ENCODE results near the gene BRSK2.
"Not testable (repeated sequence)": the region's sequence is repeated elsewhere in the genome, so short reads cannot be mapped to it uniquely, and the experiment has no call there.

Gene BRSK2

GRCh38 chr11:1423406-1423805 lies 33.7 kb downstream of the BRSK2 start:
- DNase-seq (ENCODE audit: low spot score in 2 of 2); H3K36me3 ChIP-seq (replicated peaks); H3K4me3 ChIP-seq; H3K4me1 ChIP-seq; H3K27me3 ChIP-seq (ENCODE audit: low read depth); H3K9me3 ChIP-seq; in situ Hi-C loops (cut with MboI; ENCODE audit: low sequenced_read_pairs): not testable (repeated sequence)

- Histone ChIP-seq H3K36me3 (replicated peaks) (no peaks in the 10 kb centered on the region), H3K4me3 (no peak overlapping the region), H3K4me1 (no peaks in the 10 kb centered on the region), H3K27me3 (ENCODE audit: low read depth) (no peaks in the 10 kb centered on the region), H3K9me3 (no peaks in the 10 kb centered on the region)
- in situ Hi-C loops (cut with MboI; ENCODE audit: low sequenced_read_pairs), result no loop called here
- no peak for DNase-seq (ENCODE audit: low spot score in 2 of 2)
These were observed 35.3 kb downstream of the BRSK2 start for GRCh38 chr11:1425006-1425405.

DNA sequence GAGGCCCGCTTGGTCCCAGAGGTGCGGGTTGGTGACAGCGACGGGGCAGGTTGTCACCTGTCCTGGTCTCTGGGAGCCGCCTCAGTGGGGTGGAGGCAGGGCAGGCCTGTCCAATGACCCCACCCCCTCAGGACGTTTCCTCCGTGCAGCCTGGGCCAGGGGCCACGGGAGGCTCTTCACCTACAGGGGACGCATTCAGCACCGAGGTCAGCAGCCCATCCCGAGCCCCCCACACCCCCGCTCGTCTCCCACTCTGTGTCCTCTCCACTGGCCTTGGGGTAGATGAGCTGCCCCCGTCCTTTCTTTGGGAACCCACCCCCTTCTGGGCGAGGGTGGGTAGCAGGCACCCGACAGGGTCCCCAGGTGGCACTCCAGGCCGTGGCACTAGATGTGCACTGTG lies 35.7 kb downstream of the BRSK2 start:
- Histone ChIP-seq H3K9me3 (no peaks in the 10 kb centered on the region), H3K27me3 (ENCODE audit: low read depth) (no peaks in the 10 kb centered on the region)
- in situ Hi-C loops (cut with MboI; ENCODE audit: low sequenced_read_pairs), result no loop called here

DNA sequence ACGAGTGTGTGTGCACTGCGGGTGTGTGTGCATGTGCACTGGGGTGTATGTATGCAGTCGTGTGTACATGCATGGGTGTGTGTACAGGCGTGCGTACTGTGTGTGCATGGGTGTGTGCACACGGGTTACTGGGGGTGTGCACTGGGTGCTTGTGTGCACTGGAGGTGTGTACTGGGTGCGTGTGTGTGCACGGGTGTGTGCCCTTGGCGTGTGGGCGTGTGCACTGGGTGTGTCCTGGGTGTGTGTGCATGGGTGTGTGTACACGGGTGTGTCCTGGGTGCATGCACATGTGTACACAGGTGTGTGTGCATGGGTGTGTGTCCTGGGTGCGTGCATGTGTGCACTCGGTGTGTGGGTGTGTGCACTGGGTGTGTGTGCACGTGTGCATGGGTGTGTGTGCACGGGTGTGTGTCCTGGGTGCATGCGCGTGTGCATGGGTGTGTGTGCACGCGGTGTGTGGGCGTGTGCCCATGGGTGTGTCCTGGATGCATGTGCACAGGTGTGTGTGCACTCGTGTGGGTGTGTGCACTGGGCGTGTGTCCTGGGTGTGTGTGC lies 39.1 kb downstream of the BRSK2 start:
- H3K36me3 ChIP-seq (replicated peaks), result no peaks in the 10 kb centered on the region
- H3K4me1 ChIP-seq, result no peaks in the 10 kb centered on the region
- no peaks in the 10 kb centered on the region for H3K9me3 ChIP-seq
- no peak for DNase-seq (ENCODE audit: low spot score in 2 of 2)
- H3K27me3 ChIP-seq (ENCODE audit: low read depth), result no peaks in the 10 kb centered on the region
- in situ Hi-C loops (cut with MboI; ENCODE audit: low sequenced_read_pairs), result no loop called here
- no peak overlapping the region for H3K4me3 ChIP-seq

More for the DNA sequence above, 35.7 kb downstream of the BRSK2 start:
- Histone ChIP-seq H3K4me3 (no peak overlapping the region), H3K36me3 (replicated peaks) (no peaks in the 10 kb centered on the region), H3K4me1 (no peaks in the 10 kb centered on the region)
- no peak for DNase-seq (ENCODE audit: low spot score in 2 of 2)

- H3K4me3 ChIP-seq, result no peak overlapping the region
- in situ Hi-C loops (cut with MboI; ENCODE audit: low sequenced_read_pairs), result no loop called here
- no peaks in the 10 kb centered on the region for H3K36me3 ChIP-seq (replicated peaks)
- DNase-seq (ENCODE audit: low spot score in 2 of 2), result no peak
- H3K27me3 ChIP-seq (ENCODE audit: low read depth), result no peaks in the 10 kb centered on the region
- no peaks in the 10 kb centered on the region for H3K4me1 ChIP-seq
- no peaks in the 10 kb centered on the region for H3K9me3 ChIP-seq
These were observed 43.8 kb downstream of the BRSK2 start for GRCh38 chr11:1433568-1433967.

GRCh38 chr11:1433977-1434640 lies 44.4 kb downstream of the BRSK2 start:
- Histone ChIP-seq H3K9me3 (no peaks in the 10 kb centered on the region), H3K4me3 (no peak overlapping the region), H3K27me3 (ENCODE audit: low read depth) (no peaks in the 10 kb centered on the region), H3K4me1 (no peaks in the 10 kb centered on the region), H3K36me3 (replicated peaks) (no peaks in the 10 kb centered on the region)
- in situ Hi-C loops (cut with MboI; ENCODE audit: low sequenced_read_pairs), result no loop called here
- DNase-seq (ENCODE audit: low spot score in 2 of 2), result no peak

DNA sequence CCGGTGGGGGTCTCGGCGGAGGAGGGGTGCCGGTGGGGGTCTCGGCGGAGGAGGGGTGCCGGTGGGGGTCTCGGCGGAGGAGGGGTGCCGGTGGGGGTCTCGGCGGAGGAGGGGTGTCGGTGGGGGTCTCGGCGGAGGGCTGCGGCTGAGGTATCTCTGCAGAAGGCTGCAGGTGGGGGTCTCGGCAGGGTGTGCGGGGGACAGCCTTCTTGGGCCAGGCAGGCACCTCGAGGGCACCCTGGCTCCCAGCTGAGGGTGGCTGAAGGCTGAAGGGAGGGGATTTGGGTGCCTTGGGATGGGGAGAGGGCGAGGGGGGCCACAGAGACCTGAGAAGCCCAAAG lies 45.7 kb downstream of the BRSK2 start:
- H3K36me3 ChIP-seq (replicated peaks); H3K4me3 ChIP-seq; H3K4me1 ChIP-seq; in situ Hi-C loops (cut with MboI; ENCODE audit: low sequenced_read_pairs); H3K27me3 ChIP-seq (ENCODE audit: low read depth); H3K9me3 ChIP-seq; DNase-seq (ENCODE audit: low spot score in 2 of 2): not testable (repeated sequence)

DNA sequence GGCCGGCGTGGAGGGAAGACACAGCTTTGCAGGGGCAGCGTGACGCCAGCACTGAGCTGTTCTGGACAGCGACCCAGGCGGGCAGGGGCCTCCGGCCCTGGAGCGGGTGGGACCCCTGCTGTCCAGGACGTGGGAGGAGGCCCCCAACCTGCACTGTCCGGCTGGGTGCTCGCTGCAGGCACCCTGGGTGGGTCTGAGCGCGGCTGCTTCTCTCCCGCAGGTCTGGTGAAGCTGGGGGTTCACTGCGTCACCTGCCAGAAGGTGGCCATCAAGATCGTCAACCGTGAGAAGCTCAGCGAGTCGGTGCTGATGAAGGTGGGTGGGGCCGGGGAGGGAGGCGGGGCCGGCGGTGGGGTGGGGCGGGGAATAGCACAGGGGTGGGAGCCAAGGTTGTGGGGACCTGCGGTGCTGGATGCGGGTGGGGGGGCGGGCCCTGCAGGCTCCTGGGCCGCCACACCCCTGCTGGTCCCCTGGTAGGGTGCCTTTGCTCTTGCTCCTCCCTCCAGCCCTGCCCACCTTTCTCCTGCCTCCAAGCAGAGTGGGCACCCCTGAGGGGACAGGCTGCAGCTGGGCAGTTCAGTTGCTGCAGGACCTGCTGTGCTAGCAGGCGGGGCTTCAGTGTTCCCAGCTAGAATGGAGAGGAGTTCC lies 46.2 kb downstream of the BRSK2 start:
- no peaks in the 10 kb centered on the region for H3K4me1 ChIP-seq
- no peaks in the 10 kb centered on the region for H3K27me3 ChIP-seq (ENCODE audit: low read depth)
- no peaks in the 10 kb centered on the region for H3K36me3 ChIP-seq (replicated peaks)
- in situ Hi-C loops (cut with MboI; ENCODE audit: low sequenced_read_pairs), result no loop called here
- DNase-seq (ENCODE audit: low spot score in 2 of 2), result peak in 1 of 2 experiments; percentile 21
- no peak overlapping the region for H3K4me3 ChIP-seq
- no peaks in the 10 kb centered on the region for H3K9me3 ChIP-seq

- no peak for DNase-seq (ENCODE audit: low spot score in 2 of 2)
- no peaks in the 10 kb centered on the region for H3K36me3 ChIP-seq (replicated peaks)
- in situ Hi-C loops (cut with MboI; ENCODE audit: low sequenced_read_pairs), result no loop called here
These were observed 46.8 kb downstream of the BRSK2 start for GRCh38 chr11:1436468-1437039.

GRCh38 chr11:1437500-1437899 lies 47.8 kb downstream of the BRSK2 start:
- in situ Hi-C loops (cut with MboI; ENCODE audit: low sequenced_read_pairs), result no loop called here
- no peaks in the 10 kb centered on the region; the same call in 1 of the 2 replicates for H3K36me3 ChIP-seq (replicated peaks)
- H3K4me3 ChIP-seq, result no peak overlapping the region
- H3K4me1 ChIP-seq, result no peaks in the 10 kb centered on the region
- no peaks in the 10 kb centered on the region for H3K27me3 ChIP-seq (ENCODE audit: low read depth)
- no peak for DNase-seq (ENCODE audit: low spot score in 2 of 2)
- no peaks in the 10 kb centered on the region for H3K9me3 ChIP-seq

More at GRCh38 chr11:1436468-1437039, 46.8 kb downstream of the BRSK2 start:
- Histone ChIP-seq H3K4me1 (no peaks in the 10 kb centered on the region), H3K9me3 (no peaks in the 10 kb centered on the region), H3K27me3 (ENCODE audit: low read depth) (no peaks in the 10 kb centered on the region), H3K4me3 (no peak overlapping the region)

DNA sequence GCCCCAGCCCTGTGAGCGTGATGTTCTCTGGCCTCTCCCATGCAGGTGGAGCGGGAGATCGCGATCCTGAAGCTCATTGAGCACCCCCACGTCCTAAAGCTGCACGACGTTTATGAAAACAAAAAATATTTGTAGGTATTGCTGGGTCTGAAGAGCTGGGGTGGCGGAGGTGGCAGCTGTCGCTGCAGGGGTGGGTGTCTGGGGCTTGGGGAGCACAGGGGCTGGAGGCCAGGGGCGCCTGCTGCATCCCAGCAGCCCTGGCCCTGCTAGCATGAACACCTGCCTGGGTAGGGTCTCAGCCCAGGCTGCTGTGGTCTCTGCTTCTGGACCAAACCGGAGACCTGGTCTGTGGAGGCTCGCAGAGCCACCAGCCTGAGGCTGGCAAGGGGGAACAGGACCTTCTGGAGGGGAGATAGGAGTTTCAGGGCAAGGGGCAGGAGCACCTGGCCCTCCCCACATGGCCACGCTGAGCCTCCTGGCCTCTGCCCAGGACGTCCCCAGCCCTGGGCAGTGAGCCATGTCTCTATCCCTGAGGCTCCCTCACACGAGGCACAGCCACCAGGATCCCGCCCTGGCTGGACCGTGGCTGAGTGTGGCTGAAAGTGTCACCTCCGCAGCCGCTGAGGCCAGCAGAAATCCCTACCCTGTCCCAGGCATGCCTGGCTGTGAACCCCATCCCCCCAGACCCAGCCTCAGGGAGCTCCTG lies 48.7 kb downstream of the BRSK2 start:
- H3K4me3 ChIP-seq, result no peak overlapping the region
- in situ Hi-C loops (cut with MboI; ENCODE audit: low sequenced_read_pairs), result no loop called here
- no peaks in the 10 kb centered on the region for H3K27me3 ChIP-seq (ENCODE audit: low read depth)
- no peaks in the 10 kb centered on the region for H3K9me3 ChIP-seq
- H3K36me3 ChIP-seq (replicated peaks), result no peaks in the 10 kb centered on the region; the same call in 1 of the 2 replicates
- no peaks in the 10 kb centered on the region for H3K4me1 ChIP-seq
- no peak for DNase-seq (ENCODE audit: low spot score in 2 of 2)

DNA sequence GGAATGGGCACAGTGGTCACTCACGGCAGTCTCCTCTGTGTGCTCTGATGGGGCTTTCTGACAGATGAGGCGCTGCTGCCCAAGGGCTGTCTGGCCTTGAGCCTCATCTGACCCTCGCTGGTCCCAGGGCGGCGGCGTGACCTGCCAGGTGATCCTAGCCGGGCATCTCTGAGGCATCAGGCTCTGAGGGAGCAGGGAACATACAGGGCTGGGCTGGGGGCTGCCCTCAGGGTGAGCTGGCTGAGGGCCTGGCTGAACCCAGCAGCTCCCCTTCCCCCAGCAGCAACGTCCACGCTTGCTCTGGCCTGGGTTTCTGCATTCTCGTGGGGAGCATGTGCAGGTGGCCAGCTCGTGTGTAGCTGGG lies 49.2 kb downstream of the BRSK2 start:
- Histone ChIP-seq H3K4me3 (no peak overlapping the region), H3K27me3 (ENCODE audit: low read depth) (no peaks in the 10 kb centered on the region), H3K9me3 (no peaks in the 10 kb centered on the region), H3K36me3 (replicated peaks) (no peaks in the 10 kb centered on the region; the same call in 1 of the 2 replicates), H3K4me1 (no peaks in the 10 kb centered on the region)
- in situ Hi-C loops (cut with MboI; ENCODE audit: low sequenced_read_pairs), result no loop called here
- DNase-seq (ENCODE audit: low spot score in 2 of 2), result no peak

GRCh38 chr11:1439341-1439740 lies 49.6 kb downstream of the BRSK2 start:
- Histone ChIP-seq H3K36me3 (replicated peaks) (no peaks in the 10 kb centered on the region; the same call in 1 of the 2 replicates), H3K4me1 (no peaks in the 10 kb centered on the region), H3K9me3 (no peaks in the 10 kb centered on the region), H3K4me3 (no peak overlapping the region), H3K27me3 (ENCODE audit: low read depth) (no peaks in the 10 kb centered on the region)
- no peak for DNase-seq (ENCODE audit: low spot score in 2 of 2)
- in situ Hi-C loops (cut with MboI; ENCODE audit: low sequenced_read_pairs), result no loop called here

GRCh38 chr11:1440066-1440465 lies 50.3 kb downstream of the BRSK2 start:
- Histone ChIP-seq H3K9me3 (no peaks in the 10 kb centered on the region), H3K27me3 (ENCODE audit: low read depth) (no peaks in the 10 kb centered on the region), H3K36me3 (replicated peaks) (no peaks in the 10 kb centered on the region; the same call in 1 of the 2 replicates), H3K4me1 (no peaks in the 10 kb centered on the region), H3K4me3 (no peak overlapping the region)
- in situ Hi-C loops (cut with MboI; ENCODE audit: low sequenced_read_pairs), result no loop called here
- DNase-seq (ENCODE audit: low spot score in 2 of 2), result no peak
